B cell (primary cell): ENCODE measurements around the gene NFIB. TPM values are rescaled to one million over a fixed set of nuclear protein-coding genes. Genes with fewer than 3 reads are reported as not detected.

Source experiments
- ATAC-seq: fragments of 200-7000 bp; cut with Tn5 transposase; one replicate; pipeline ENCODE4 v1.10.0; 2021; ENCODE audit warnings: low read depth, mild to moderate bottlenecking, moderate number of reproducible peaks, moderate library complexity
- CTCF ChIA-PET: fragments of 350-600 bp; sonication (Branson Sonifier 250); formaldehyde crosslinking; loops from one replicate; lab custom pipeline; 2021; ENCODE audit warnings: antibody characterized with exemption, inconsistent platforms; lab: Charles Lee
- POLR2A ChIA-PET: fragments of 350-600 bp; sonication (Branson Sonifier 250); formaldehyde crosslinking; loops from one replicate; lab custom pipeline; 2021; ENCODE audit warnings: antibody characterized with exemption; lab: Charles Lee
- DNase-seq: peaks from one replicate; pipeline ENCODE4 v3.0.0; 2013
- H2AFZ ChIP-seq: 2 replicates; pipeline ENCODE4 v1.6.1; 2012; ENCODE audit warnings: mild to moderate bottlenecking, low read depth, low read length; ENCODE audit not compliant: insufficient read depth, poor library complexity, severe bottlenecking
- H3K27ac ChIP-seq, 2 donors: 1 replicate in 1 of 2; 2 replicates in 1 of 2; pipeline ENCODE4 v1.5.1; 2012 to 2013; ENCODE audit warnings: low read length in 2 of 2, mild to moderate bottlenecking in 2 of 2, moderate library complexity in 1 of 2
- H3K27me3 ChIP-seq, 4 experiments: fragments of 200-600 bp in 1 of 4; sonication (generic) in 1 of 4; replicated peaks in 1 of 4; 1 replicate in 2 of 4; 2 replicates in 2 of 4; pipeline versions ENCODE4 v1.6.1 to v1.7.0; 2013 to 2016; ENCODE audit warnings: low read length in 3 of 4, mild to moderate bottlenecking in 2 of 4, mixed read lengths in 1 of 4, moderate library complexity in 1 of 4; ENCODE audit not compliant: insufficient read depth in 4 of 4, control insufficient read depth in 3 of 4; ENCODE audit errors: control extremely low read depth in 1 of 4
- H3K36me3 ChIP-seq, 2 experiments: replicated peaks in 1 of 2; 1 replicate in 1 of 2; 2 replicates in 1 of 2; pipeline versions ENCODE4 v1.6.1 to v1.7.1; 2013; ENCODE audit warnings: low read length in 1 of 2; ENCODE audit not compliant: insufficient read depth in 2 of 2, control insufficient read depth in 1 of 2; ENCODE audit errors: control extremely low read depth in 1 of 2, extremely low read depth in 1 of 2
- H3K4me1 ChIP-seq, 2 donors: fragments of 200-600 bp in 1 of 2; sonication (generic) in 1 of 2; 1 replicate in 1 of 2; 2 replicates in 1 of 2; pipeline versions ENCODE4 v1.5.1 to v1.6.1; 2013 to 2017; ENCODE audit warnings: low read length in 2 of 2; ENCODE audit not compliant: control insufficient read depth in 2 of 2, insufficient read depth in 2 of 2
- H3K4me2 ChIP-seq: replicated peaks from 2 replicates; pipeline ENCODE3; 2012; ENCODE audit warnings: mild to moderate bottlenecking, low read depth, low read length; ENCODE audit not compliant: poor library complexity, severe bottlenecking
- H3K4me3 ChIP-seq, 5 experiments: fragments of 200-600 bp in 1 of 5; sonication (generic) in 1 of 5; 1 replicate in 3 of 5; 2 replicates in 2 of 5; pipeline versions ENCODE4 v1.5.1 to v1.7.0; 2011 to 2016; ENCODE audit warnings: low read length in 4 of 5, mild to moderate bottlenecking in 4 of 5, low read depth in 2 of 5, control low read depth in 1 of 5, moderate library complexity in 1 of 5; ENCODE audit not compliant: insufficient read depth in 1 of 5; ENCODE audit errors: control extremely low read depth in 1 of 5, extremely low read depth in 1 of 5
- H3K79me2 ChIP-seq: fragments of 200-600 bp; sonication (generic); one replicate; pipeline ENCODE4 v1.6.0; 2016; ENCODE audit warnings: low read length; ENCODE audit not compliant: control insufficient read depth, insufficient read depth
- H3K9ac ChIP-seq: fragments of 200-600 bp; sonication (generic); 2 replicates; pipeline ENCODE4 v1.6.1; 2017; ENCODE audit warnings: mild to moderate bottlenecking, low read length, moderate library complexity
- H3K9me3 ChIP-seq, 3 donors: one replicate each; pipeline versions ENCODE4 v1.6.1 to v1.7.1; 2013; ENCODE audit warnings: low read length in 2 of 3; ENCODE audit not compliant: control insufficient read depth in 2 of 3, insufficient read depth in 1 of 3; ENCODE audit errors: control extremely low read depth in 1 of 3
- H4K20me1 ChIP-seq: 2 replicates; pipeline ENCODE4 v1.6.0; 2012; ENCODE audit warnings: mild to moderate bottlenecking, low read length; ENCODE audit not compliant: insufficient read depth, control insufficient read depth, poor library complexity, severe bottlenecking
- H3K27ac Mint-ChIP-seq: one replicate; pipeline ENCODE4 v1.8.0; 2021; ENCODE audit warnings: mixed read lengths
- H3K27me3 Mint-ChIP-seq: one replicate; pipeline ENCODE4 v1.8.0; 2021; ENCODE audit warnings: mixed read lengths
- H3K4me1 Mint-ChIP-seq: one replicate; pipeline ENCODE4 v1.8.0; 2021; ENCODE audit warnings: mixed read lengths
- H3K4me3 Mint-ChIP-seq: one replicate; pipeline ENCODE4 v1.8.0; 2021; ENCODE audit warnings: mixed read lengths
- H3K9me3 Mint-ChIP-seq: one replicate; pipeline ENCODE4 v1.8.0; 2022; ENCODE audit warnings: mixed read lengths; ENCODE audit not compliant: insufficient read depth
- EZH2 ChIP-seq: IDR thresholded peaks from 2 replicates; pipeline ENCODE4 v1.6.1; 2012; ENCODE audit warnings: borderline replicate concordance, low read depth, mild to moderate bottlenecking, moderate library complexity, low read length; ENCODE audit not compliant: insufficient read depth, poor library complexity, severe bottlenecking
- WGBS: methylation state at CpG from one replicate; pipeline ENCODE4 v1.1.5; 2013; ENCODE audit warnings: missing lambda C conversion rate; ENCODE audit not compliant: insufficient coverage; 5-methylcytosine and 5-hydroxymethylcytosine counted together
- intact Hi-C: fragments of 100-400 bp; cut with micrococcal nuclease; formaldehyde crosslinking; loops from one replicate; pipeline ENCODE4 v1.10.0; 2022
- polyA plus RNA-seq: library from polyadenylated mRNA; depleted of rRNA; stranded (reverse); fragments of >200 nt; gene quantifications from 2 replicates; pipeline ENCODE4 v1.2.3, GENCODE V29; 2012
- total RNA-seq, 2 donors: library from RNA; stranded (reverse); fragments of 120-200 nt in 1 of 2; gene quantifications; 1 replicate in 1 of 2; 2 replicates in 1 of 2; pipeline versions ENCODE4 v1.2.3 to v1.2.4, GENCODE V29; 2013 to 2022
- TF ChIP-seq, protein P1 (sequence below): fragments of 200-600 bp; IDR thresholded peaks from one replicate; pipeline ENCODE4 v1.8.0; 2022; ENCODE audit warnings: antibody characterized with exemption, mild to moderate bottlenecking

Gene NFIB
- total and polyA plus RNA-seq, 2 donors (not counting 1 experiment from before 2014, with no cell fraction given) = not detected

DNA sequence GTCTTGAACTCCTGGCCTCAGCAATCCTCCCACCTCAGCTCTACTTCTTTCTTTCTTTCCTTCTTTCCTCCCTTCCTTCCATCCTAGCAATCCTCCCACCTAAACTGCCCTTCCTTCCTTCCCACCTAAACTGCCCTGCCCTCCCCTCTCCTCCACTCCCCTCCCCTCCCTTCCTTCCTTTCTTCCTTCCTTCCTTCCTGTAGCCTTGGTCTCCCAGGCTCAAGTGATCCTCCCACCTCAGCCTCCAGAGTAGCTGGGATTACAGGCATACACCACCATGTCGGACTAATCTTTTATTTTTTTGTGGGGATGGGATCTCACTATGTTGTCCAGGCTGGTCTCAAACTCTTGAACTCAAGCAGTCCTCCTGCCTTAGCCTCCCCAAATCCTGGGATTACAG, 65.8 kb downstream of the NFIB start:
- Histone ChIP-seq H3K27me3 (no peaks in the 10 kb centered on the region), H3K9me3 (no peaks in the 10 kb centered on the region), H3K9ac (no peak overlapping the region), H4K20me1 (no peaks in the 10 kb centered on the region), H3K79me2 (no peaks in the 10 kb centered on the region), H3K4me3 (no peak overlapping the region), H3K36me3 (no peaks in the 10 kb centered on the region), H3K27ac (no peak overlapping the region), H2AFZ (no peak overlapping the region), H3K4me1 (no peaks in the 10 kb centered on the region), H3K4me2 (no peak overlapping the region)
- TF ChIP-seq EZH2 = no peak
- TF ChIP-seq, protein P1, sequence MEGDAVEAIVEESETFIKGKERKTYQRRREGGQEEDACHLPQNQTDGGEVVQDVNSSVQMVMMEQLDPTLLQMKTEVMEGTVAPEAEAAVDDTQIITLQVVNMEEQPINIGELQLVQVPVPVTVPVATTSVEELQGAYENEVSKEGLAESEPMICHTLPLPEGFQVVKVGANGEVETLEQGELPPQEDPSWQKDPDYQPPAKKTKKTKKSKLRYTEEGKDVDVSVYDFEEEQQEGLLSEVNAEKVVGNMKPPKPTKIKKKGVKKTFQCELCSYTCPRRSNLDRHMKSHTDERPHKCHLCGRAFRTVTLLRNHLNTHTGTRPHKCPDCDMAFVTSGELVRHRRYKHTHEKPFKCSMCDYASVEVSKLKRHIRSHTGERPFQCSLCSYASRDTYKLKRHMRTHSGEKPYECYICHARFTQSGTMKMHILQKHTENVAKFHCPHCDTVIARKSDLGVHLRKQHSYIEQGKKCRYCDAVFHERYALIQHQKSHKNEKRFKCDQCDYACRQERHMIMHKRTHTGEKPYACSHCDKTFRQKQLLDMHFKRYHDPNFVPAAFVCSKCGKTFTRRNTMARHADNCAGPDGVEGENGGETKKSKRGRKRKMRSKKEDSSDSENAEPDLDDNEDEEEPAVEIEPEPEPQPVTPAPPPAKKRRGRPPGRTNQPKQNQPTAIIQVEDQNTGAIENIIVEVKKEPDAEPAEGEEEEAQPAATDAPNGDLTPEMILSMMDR = no peak
- WGBS = no CpG with 5 or more reads among the region's 1 CpG
- Mint-ChIP-seq H3K4me1 (no peaks in the 10 kb centered on the region), H3K9me3 (no peaks in the 10 kb centered on the region), H3K4me3 (no peak overlapping the region), H3K27me3 (peaks cover 6% of the 10 kb centered on the region), H3K27ac (no peak overlapping the region)
- ATAC-seq (no peak), DNase-seq (no peak)
- CTCF ChIA-PET = no interaction called here
- POLR2A ChIA-PET = no interaction called here
- intact Hi-C loops = no loop called here

DNA sequence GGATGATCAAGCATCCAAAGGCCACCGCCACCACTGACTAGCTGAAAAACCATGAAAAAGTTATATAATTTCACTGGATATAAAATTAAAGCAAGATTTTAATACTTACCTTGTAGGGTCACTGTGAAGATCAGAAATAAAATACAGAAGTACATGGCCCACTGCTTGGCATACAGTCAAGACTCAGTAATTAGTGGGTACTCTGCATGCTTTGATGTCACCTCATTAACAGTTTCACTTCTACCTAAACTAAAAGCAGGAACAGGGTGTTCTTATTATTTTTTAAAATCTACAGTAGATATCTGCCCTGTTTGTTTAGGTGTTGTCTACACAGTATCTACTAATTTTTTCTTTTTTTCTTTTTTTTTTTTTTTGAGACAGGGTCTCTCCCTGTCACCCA, 66.4 kb downstream of the NFIB start:
- no peak for ATAC-seq
- H3K27ac Mint-ChIP-seq = no peak overlapping the region
- no peaks in the 10 kb centered on the region for H3K79me2 ChIP-seq

More for the DNA sequence above, 66.4 kb downstream of the NFIB start:
- no peak overlapping the region for H3K9ac ChIP-seq
- H2AFZ ChIP-seq = no peak overlapping the region
- intact Hi-C loops = no loop called here
- no peaks in the 10 kb centered on the region for H3K36me3 ChIP-seq
- no peaks in the 10 kb centered on the region for H3K4me1 ChIP-seq
- no peak for TF ChIP-seq EZH2
- H4K20me1 ChIP-seq = no peaks in the 10 kb centered on the region
- no CpG with 5 or more reads among the region's 1 CpG for WGBS
- H3K9me3 Mint-ChIP-seq = no peaks in the 10 kb centered on the region
- peaks cover 6% of the 10 kb centered on the region for H3K27me3 Mint-ChIP-seq
- CTCF ChIA-PET = no interaction called here
- no peak for DNase-seq
- no peak overlapping the region for H3K4me3 Mint-ChIP-seq
- H3K4me1 Mint-ChIP-seq = no peaks in the 10 kb centered on the region
- H3K4me3 ChIP-seq = no peak overlapping the region
- POLR2A ChIA-PET = no interaction called here
- H3K4me2 ChIP-seq = no peak overlapping the region
- no peaks in the 10 kb centered on the region for H3K9me3 ChIP-seq
- H3K27ac ChIP-seq = no peak overlapping the region
- no peaks in the 10 kb centered on the region for H3K27me3 ChIP-seq
